Measurements from ENCODE around the gene SNAI3. TPM values are rescaled to one million over a fixed set of nuclear protein-coding genes. Genes with fewer than 3 reads are reported as not detected.

Gene SNAI3
- total and polyA plus RNA-seq, 2 of the 4 experiments (the other 2 are of a cell fraction), result 0.21 TPM; not detected in 1

- no TSS peak for BruUV-seq (replicated peaks)
- DNase-seq (no peak), ATAC-seq (ENCODE audit: low read depth) (no peak)
- Histone ChIP-seq H3K4me2 (ENCODE audit: low read depth, low read length) (no peak overlapping the region), H2BK15ac (ENCODE audit: low read depth, low read length) (no peak overlapping the region), H4K91ac (ENCODE audit: insufficient read depth, low read depth, low read length) (no peak overlapping the region), H3K9me1 (ENCODE audit: insufficient read depth, low read length) (no peaks in the 10 kb centered on the region), H2BK20ac (ENCODE audit: low read depth, low read length) (no peak overlapping the region), H2BK5ac (ENCODE audit: low read depth, low read length, poor library complexity, severe bottlenecking) (no peak overlapping the region), H3K23ac (ENCODE audit: low read depth, low read length) (no peak overlapping the region), H4K20me1 (ENCODE audit: insufficient read depth, low read length) (peaks cover 38% of the 10 kb centered on the region), H3K18ac (ENCODE audit: low read depth, low read length) (no peak overlapping the region), H3K56ac (ENCODE audit: extremely low read depth, insufficient read depth, low read length) (no peak overlapping the region), H3K27me3 (ENCODE audit: control insufficient read depth, insufficient read depth, low read length) (no peaks in the 10 kb centered on the region), H3K9ac (ENCODE audit: low read depth, low read length) (no peak overlapping the region), H3K14ac (replicated peaks; ENCODE audit: low read depth, low read length) (no peak overlapping the region), H3K4ac (ENCODE audit: low read depth, low read length) (no peak overlapping the region), H3K79me1 (ENCODE audit: low read depth in 1 of 2, low read length in 2 of 2) (peaks cover 11 to 47% of the 10 kb centered on the region in 2 experiments; a peak in 3 of 4 replicates), H2AK5ac (ENCODE audit: low read depth, low read length) (no peak overlapping the region), H3K36me3 (ENCODE audit: control insufficient read depth, insufficient read depth, low read length) (peaks cover 38% of the 10 kb centered on the region), H2AFZ (replicated peaks; ENCODE audit: low read length, poor library complexity) (no peak overlapping the region), H3K4me1 (ENCODE audit: control insufficient read depth, insufficient read depth, low read length) (peaks cover 5% of the 10 kb centered on the region; the same call in 1 of the 2 replicates), H2BK120ac (ENCODE audit: low read depth, low read length) (no peak overlapping the region), H3K9me3 (ENCODE audit: control insufficient read depth, insufficient read depth, low read length) (no peaks in the 10 kb centered on the region), H3K4me3 (ENCODE audit: insufficient read depth, low read depth, low read length) (no peak overlapping the region), H4K8ac (ENCODE audit: low read depth in 2 of 2, low read length in 2 of 2) (no peak overlapping the region), H3K27ac (ENCODE audit: insufficient read depth, low read length) (no peak overlapping the region), H4K5ac (ENCODE audit: low read depth, low read length) (no peak overlapping the region), H2AK9ac (replicated peaks; ENCODE audit: low read depth, low read length, poor library complexity) (no peak overlapping the region)
- ChIA-PET CTCF (no interaction called here), POLR2A (ENCODE audit: unreplicated experiment) (interaction anchor here (0.5 kb wide), 1 partner anchor 104 kb away, joined by 4 read pairs; no protein-coding TSS in a partner anchor)
- intact Hi-C loops (cut with micrococcal nuclease) (no loop called here), in situ Hi-C loops (cut with MboI; ENCODE audit: low sequenced_read_pairs) (no loop called here), dilution Hi-C loops (cut with HindIII; ENCODE audit: low sequenced_read_pairs, unreplicated experiment) (no loop called here)
- WGBS, 2 experiments (ENCODE audit: extremely low coverage in 2 of 2, insufficient read length in 1 of 2), result 77% methylated on average over 8 of the region's 18 CpGs; no CpG with 5 or more reads in 1 of the 2 experiments
- TF ChIP-seq SMC3 (IDR thresholded peaks at IDR 0.05; ENCODE audit: low read depth, low read length), result no peak
- TF ChIP-seq BHLHE40 (IDR thresholded peaks at IDR 0.05; ENCODE audit: low read depth, low read length), result no peak
- TF ChIP-seq CHD1 (IDR thresholded peaks at IDR 0.05; ENCODE audit: low read depth, low read length), result no peak
Measured at GRCh38 chr16:88711750-88712340, 25.5 kb upstream of the SNAI3 start.

Data from IMR-90 (cell line).